Fibroblast of lung (primary cell): ENCODE data around the gene COLQ.

Source experiments
- EZH2 ChIP-seq: IDR thresholded peaks from 2 replicates; pipeline ENCODE4 v1.5.1; 2012; ENCODE audit warnings: low read length, control low read depth, mild to moderate bottlenecking; ENCODE audit errors: missing control alignments
- TF ChIP-seq, protein P1 (sequence below), 2 donors: IDR thresholded peaks in 1 of 2; conservative IDR thresholded peaks in 1 of 2; 1 replicate in 1 of 2; 2 replicates in 1 of 2; pipeline ENCODE4 v1.5.1; 2011 to 2012; ENCODE audit warnings: low read length in 2 of 2, control low read depth in 1 of 2, inconsistent platforms in 1 of 2, low read depth in 1 of 2, mild to moderate bottlenecking in 1 of 2

DNA sequence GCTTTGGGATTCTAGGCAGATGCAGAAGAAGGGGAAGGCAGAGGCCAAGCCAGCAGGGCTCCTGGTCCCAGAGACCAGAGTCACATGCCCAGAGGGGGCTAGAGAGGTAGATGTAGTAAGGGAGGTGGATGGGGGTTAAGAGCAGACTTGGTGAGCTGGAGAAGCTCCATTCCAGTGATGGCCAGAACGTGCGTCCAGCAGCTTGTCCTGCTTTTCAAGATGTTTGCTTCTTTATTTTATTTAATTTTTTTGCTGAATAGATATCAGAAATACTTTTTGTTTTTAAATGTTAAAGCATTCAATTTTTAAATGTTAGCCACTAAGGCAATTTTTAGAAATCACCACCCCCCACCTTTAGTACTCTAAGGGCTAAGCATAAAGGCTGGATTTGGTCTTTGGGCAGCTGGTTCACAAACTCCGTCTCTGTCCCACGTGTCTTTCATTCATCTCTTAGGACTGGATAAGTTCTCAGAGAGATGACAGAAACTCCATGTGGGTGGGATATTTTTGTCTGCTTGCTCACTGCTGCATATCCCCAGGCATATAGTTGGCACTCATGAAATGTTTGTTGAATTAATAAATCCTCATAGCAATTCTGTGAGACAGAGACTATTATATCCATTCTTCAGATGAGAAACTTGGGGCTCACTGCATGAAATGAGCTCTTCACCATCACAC, 6.7 kb downstream of the COLQ start:
- TF ChIP-seq, protein P1, sequence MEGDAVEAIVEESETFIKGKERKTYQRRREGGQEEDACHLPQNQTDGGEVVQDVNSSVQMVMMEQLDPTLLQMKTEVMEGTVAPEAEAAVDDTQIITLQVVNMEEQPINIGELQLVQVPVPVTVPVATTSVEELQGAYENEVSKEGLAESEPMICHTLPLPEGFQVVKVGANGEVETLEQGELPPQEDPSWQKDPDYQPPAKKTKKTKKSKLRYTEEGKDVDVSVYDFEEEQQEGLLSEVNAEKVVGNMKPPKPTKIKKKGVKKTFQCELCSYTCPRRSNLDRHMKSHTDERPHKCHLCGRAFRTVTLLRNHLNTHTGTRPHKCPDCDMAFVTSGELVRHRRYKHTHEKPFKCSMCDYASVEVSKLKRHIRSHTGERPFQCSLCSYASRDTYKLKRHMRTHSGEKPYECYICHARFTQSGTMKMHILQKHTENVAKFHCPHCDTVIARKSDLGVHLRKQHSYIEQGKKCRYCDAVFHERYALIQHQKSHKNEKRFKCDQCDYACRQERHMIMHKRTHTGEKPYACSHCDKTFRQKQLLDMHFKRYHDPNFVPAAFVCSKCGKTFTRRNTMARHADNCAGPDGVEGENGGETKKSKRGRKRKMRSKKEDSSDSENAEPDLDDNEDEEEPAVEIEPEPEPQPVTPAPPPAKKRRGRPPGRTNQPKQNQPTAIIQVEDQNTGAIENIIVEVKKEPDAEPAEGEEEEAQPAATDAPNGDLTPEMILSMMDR (conservative IDR thresholded peaks at IDR 0.05 in 1 of 2, IDR thresholded peaks at IDR 0.05 in 1 of 2; ENCODE audit: low read depth in 1 of 2, low read length in 2 of 2), result no peak
- no peak for TF ChIP-seq EZH2
